HG02610 (cell line): ENCODE data around the gene PIP5K1B.

Experiments
- ATAC-seq: cut with Tn5 transposase; IDR thresholded peaks from one replicate; pipeline ENCODE4 v1.9.1; 2021; ENCODE audit warnings: mild to moderate bottlenecking, moderate library complexity; ENCODE audit not compliant: unreplicated experiment

Gene PIP5K1B

DNA sequence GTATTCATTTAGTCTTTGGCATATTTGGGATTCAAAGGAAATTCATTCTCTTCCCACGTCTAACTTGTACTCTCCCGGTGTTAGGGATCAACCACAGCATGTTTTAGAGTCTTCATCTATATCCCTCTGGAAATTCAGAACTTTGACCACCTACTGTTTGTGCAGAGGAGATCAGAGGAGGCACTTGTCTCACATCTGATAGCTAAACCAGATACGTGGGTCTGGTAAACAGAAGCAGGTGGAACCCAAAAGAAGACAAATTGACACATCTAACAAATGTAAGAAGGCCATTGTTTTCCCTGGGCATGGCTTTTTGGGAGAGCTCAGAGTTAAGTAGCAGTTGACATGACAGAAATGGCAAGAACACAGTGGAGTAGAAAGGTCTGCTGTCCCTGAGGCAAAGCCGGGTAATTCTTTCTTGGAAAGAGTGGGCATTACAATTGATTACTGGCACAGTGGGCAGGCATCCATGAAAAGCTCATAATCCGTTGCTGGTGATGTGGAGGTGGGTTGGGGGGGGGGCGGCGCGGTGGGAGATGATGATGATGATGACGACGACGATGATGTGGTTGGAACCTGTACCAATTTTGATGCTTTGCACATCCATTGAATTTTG, 27.5 kb downstream of the PIP5K1B start:
- ATAC-seq: no peak

- no peak for ATAC-seq
Observed at GRCh38 chr9:68733021-68733405, 28.0 kb downstream of the PIP5K1B start.

DNA sequence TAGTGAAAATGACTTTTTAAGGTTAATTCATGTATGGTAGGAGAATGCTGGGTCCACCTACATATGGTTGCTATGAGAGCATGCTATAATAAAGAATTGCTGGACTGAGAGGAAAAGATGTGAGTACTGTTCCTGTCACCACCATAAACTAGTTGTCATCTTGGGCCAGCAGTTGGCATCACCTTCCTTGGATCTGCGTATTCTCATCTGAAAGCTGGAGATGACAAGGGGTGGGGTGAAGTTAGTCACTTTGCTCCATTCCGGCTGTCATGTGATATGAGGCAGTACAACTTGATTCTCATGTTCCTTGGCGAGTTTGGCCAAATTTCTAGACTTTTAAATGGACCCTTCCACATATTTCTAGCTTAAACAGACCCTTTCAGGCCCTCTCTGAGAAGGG, 33.3 kb downstream of the PIP5K1B start:
- ATAC-seq: no peak

- ATAC-seq: no peak
Observed at GRCh38 chr9:68739621-68740174, 34.7 kb downstream of the PIP5K1B start.

GRCh38 chr9:68740561-68740960, 35.5 kb downstream of the PIP5K1B start:
- ATAC-seq: no peak

GRCh38 chr9:68741234-68741633, 36.2 kb downstream of the PIP5K1B start:
- ATAC-seq: no peak

DNA sequence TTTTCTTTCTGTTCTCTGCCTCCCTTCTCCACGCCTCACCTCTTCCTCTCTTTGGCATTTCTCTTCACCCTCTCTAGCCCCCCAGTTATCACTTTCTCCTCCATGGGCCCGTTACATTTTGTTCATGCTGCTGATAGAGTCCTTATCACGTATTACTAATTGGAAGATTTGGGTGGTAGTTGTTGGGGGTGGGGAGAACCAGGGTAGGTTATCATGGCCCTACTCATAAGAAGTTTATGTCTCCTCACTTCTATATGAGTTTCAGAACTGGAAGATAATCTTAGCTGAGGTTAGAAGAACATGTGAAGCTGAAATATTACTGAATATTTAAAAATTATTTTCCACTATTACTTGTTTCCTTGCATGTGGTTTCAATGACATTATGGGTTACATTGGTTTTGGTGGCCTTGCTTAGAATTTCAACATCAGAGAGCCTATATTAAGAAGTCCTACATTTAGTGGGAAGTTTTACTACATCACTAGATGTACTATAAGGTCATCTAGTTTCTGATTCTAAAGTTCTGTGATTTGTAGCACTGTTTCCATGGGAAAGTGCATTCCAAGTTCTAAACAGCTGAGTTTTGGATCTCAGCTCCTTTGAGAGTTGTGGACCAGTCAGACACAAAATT, 36.8 kb downstream of the PIP5K1B start:
- ATAC-seq: no peak

- ATAC-seq: no peak
Observed at GRCh38 chr9:68742333-68742730, 37.3 kb downstream of the PIP5K1B start.

DNA sequence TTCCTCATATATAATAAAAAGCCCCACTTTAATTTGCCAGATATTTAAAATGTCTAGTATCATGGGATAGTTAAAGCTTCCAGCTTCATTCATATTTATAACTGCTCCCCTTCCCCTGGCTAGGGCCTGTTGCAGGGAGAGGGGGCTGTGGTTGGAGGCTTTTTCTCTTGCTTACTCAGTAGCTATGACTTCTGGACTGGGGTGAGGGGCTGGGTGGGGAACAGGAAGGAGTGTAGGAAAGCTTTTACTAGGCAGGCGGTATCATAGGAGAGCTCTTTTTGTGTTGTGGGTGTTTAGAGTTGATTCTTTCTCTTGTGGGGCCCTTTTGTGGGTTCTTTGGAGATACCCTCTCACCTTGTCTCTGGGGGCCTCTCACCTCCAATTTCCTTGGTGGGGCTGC, 39.4 kb downstream of the PIP5K1B start:
- no peak for ATAC-seq

- no peak for ATAC-seq
Observed at GRCh38 chr9:68746525-68746924, 41.5 kb downstream of the PIP5K1B start.

GRCh38 chr9:68747043-68747533, 42.0 kb downstream of the PIP5K1B start:
- no peak for ATAC-seq

DNA sequence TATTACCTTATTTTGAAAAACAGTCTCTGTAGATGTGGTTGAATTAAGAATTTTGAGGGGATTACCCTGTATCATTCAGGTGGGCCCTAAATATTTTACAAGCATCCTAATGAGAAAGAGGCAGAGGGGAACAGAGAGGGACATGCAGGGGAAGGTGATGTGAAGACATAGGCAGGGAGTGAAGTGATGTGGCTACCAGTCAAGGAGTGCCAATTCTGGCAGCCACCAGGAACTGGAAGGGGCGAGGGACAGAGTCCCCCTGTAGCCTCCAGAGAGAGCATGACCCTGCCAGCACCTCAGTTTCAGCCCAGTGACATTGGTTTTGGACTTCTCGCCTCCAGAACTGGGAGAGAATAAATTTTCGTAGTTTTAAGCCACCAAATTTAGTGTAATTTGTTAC, 44.1 kb downstream of the PIP5K1B start:
- ATAC-seq: no peak

DNA sequence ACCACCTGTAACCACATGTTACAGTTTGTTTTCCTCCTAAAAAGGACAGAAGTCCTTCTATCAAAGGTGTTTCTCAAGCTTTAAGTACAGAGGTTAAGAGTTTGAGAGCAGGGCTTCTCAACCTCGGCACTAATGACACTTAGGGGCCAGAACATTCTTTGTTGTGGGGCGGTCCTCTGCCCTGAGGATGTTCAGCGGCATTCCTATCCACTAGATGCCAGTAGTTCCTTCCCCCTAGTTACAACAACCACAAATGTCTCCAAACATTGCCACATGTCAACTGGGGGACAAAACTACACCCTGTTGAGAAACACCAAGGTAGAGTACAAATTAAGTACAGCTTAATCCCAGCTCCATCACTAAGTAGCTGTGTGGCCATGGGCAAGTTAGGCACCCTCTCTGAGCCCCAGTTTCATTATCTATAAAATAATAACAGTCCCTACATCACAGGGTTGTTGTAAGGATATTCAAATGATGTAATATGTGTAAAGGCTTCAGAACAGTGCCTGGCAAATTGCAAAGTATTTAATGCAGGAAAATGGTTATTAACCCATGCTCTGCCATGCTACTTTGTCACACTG, 44.6 kb downstream of the PIP5K1B start:
- no peak for ATAC-seq

DNA sequence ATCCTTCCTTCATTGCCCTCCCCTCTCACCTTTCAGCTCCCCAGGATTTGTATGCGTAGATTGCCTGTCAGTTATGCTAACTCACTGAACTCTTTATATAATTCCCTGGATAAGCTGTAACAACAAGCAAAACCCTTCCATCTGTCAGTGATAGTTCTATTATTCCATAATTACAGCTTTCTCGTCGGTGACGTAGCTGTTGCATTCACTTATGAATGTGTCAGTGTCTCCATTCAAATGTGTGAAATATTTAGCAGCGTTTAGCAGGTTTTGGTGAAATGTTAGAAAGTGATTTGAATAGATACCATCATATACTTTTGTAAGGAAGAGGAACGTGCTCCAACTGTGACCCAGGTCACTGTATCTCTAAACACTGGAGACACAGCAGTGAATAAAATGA, 45.2 kb downstream of the PIP5K1B start:
- no peak for ATAC-seq

DNA sequence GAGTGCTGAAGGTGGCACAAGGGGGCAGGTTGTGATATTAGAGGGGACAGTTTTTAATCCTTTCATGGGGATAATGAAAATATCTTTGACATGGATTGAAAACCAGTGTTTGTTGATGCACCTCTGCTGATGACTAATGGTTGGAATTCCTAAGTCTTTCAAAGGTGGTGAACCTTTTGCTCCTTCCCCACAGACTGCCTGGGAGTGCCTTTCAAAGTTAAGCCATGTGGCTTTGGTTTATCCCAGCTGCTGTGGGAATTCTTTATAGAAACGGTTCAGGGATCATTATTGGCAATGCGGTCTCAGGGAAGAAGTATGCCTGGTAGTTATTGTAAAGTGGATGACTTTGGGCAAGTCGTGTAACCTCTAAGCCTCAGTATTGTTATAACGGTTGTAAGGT, 45.7 kb downstream of the PIP5K1B start:
- no peak for ATAC-seq

GRCh38 chr9:68751556-68751955, 46.5 kb downstream of the PIP5K1B start:
- ATAC-seq: no peak

DNA sequence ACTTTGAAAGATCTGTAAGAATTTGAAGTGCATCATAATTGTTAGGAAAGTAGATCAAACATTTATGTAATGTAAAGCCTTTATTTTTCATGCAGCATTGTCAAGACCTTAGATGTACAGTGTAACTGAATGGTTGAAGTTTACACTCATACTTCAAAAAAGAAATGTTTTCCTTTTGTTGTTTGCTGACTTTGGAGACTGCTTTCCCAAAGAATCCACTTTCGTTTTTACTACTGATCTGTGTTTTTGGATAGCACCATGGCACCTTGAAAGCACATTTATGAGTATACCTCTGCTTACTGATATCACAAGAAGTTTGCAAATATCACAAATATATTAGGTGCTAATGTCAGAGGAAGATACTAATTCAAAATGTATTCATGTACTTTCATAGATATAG, 50.0 kb downstream of the PIP5K1B start:
- ATAC-seq: peak; percentile 55

DNA sequence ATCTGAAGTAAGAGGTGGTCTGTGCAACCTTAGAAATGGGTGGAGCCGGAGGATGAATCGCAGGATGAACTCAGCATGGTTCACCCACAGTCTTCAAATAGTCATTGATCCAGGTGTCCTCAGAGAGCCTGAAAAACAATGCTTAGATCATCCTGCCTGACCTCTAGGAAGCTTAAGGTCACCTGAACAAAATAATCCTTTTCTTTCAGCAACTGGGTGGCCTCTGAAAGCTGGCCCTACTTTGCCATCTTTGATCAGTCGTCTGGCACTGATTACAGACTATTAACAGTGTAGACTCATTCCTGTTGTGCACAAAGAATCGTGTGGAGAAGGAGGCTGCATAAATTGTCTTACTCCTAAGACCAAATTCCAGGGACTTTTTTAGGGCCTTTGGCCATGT, 50.7 kb downstream of the PIP5K1B start:
- ATAC-seq: no peak

- no peak for ATAC-seq
Observed at GRCh38 chr9:68759981-68760673, 55.1 kb downstream of the PIP5K1B start.

GRCh38 chr9:68760674-68761333, 55.8 kb downstream of the PIP5K1B start:
- ATAC-seq: no peak

GRCh38 chr9:68762570-68762969, 57.5 kb downstream of the PIP5K1B start:
- ATAC-seq: peak; percentile 29
